Activated naive CD4-positive, alpha-beta T cell treated with anti-CD3 and anti-CD28 coated beads, Interleukin-2, amount 50 U/mL, for 72 hours (primary cell): Measurements from ENCODE around the gene ANKRD16. TPM values are rescaled to one million over a fixed set of nuclear protein-coding genes. Genes with fewer than 3 reads are reported as not detected.
"Not testable (repeated sequence)": the region's sequence is repeated elsewhere in the genome, so short reads cannot be mapped to it uniquely, and the experiment has no call there.

ENCODE experiments used
- ATAC-seq, 2 donors: fragments of 150-1000 bp; cut with Tn5 transposase; 2 replicates each; pipeline ENCODE4 v1.10.0; 2021; ENCODE audit warnings: mild to moderate bottlenecking in 2 of 2, moderate library complexity in 2 of 2
- DNase-seq, 2 donors: peaks; one replicate each; pipeline ENCODE4 v3.0.0; 2021 to 2022; ENCODE audit warnings: low spot score in 2 of 2
- H3K27ac Mint-ChIP-seq, 2 donors: one replicate each; pipeline ENCODE4 v1.8.0; 2022; ENCODE audit warnings: mild to moderate bottlenecking in 2 of 2, mixed read lengths in 2 of 2
- H3K36me3 Mint-ChIP-seq, 2 donors: one replicate each; pipeline ENCODE4 v1.8.0; 2022; ENCODE audit warnings: mixed read lengths in 2 of 2
- H3K9me3 Mint-ChIP-seq, 2 donors: one replicate each; pipeline ENCODE4 v1.8.0; 2022; ENCODE audit warnings: mixed read lengths in 2 of 2
- total RNA-seq, 2 donors: library from RNA; stranded (reverse); gene quantifications; one replicate each; pipeline ENCODE4 v1.2.3, GENCODE V29; 2022

The ANKRD16 gene
- total RNA-seq, 2 donors from 2014 or later: 3.3 to 6.8 TPM

GRCh38 chr10:5893321-5893720 is 3.6 kb upstream of the ANKRD16 start:
- ATAC-seq (no peak), DNase-seq (no peak)
- Mint-ChIP-seq H3K36me3 (peaks cover 0 to 57% of the 10 kb centered on the region in 2 donors), H3K27ac (no peak overlapping the region), H3K9me3 (peaks cover 0 to 10% of the 10 kb centered on the region in 2 donors)

- peak overlapping the region in 1 of 2 donors; percentile 47 for H3K27ac Mint-ChIP-seq
- peaks cover 0 to 48% of the 10 kb centered on the region in 2 donors for H3K36me3 Mint-ChIP-seq
- peaks cover 0 to 1% of the 10 kb centered on the region in 2 donors for H3K9me3 Mint-ChIP-seq
- ATAC-seq (no peak), DNase-seq (no peak)
Observed at GRCh38 chr10:5892007-5892406, 2.3 kb upstream of the ANKRD16 start.

- peaks cover 0 to 39% of the 10 kb centered on the region in 2 donors for H3K36me3 Mint-ChIP-seq
- no peak for DNase-seq
- ATAC-seq: no peak
- peak overlapping the region; percentile 81 to 88 for H3K27ac Mint-ChIP-seq
- no peaks in the 10 kb centered on the region for H3K9me3 Mint-ChIP-seq
Observed at GRCh38 chr10:5891009-5891408, 1.3 kb upstream of the ANKRD16 start.

- DNase-seq (no peak), ATAC-seq (peak in 1 of 2 donors; percentile 17)
- peak overlapping the region; percentile 81 to 88 for H3K27ac Mint-ChIP-seq
- peaks cover 0 to 34% of the 10 kb centered on the region in 2 donors for H3K36me3 Mint-ChIP-seq
- no peaks in the 10 kb centered on the region for H3K9me3 Mint-ChIP-seq
Observed at GRCh38 chr10:5890452-5890915, 791 bp upstream of the ANKRD16 start.

- peak; percentile 24 to 33 for ATAC-seq
- Mint-ChIP-seq H3K36me3 (peaks cover 2 to 20% of the 10 kb centered on the region in 2 donors), H3K9me3 (no peaks in the 10 kb centered on the region), H3K27ac (peak overlapping the region; percentile 63 to 77)
- DNase-seq: peak; percentile 59 to 67
Observed at GRCh38 chr10:5888843-5889623, 660 bp downstream of the ANKRD16 start.

GRCh38 chr10:5888351-5888750 is 1.3 kb downstream of the ANKRD16 start:
- H3K9me3 Mint-ChIP-seq: no peaks in the 10 kb centered on the region
- peak overlapping the region; percentile 63 to 77 for H3K27ac Mint-ChIP-seq
- no peak for ATAC-seq
- H3K36me3 Mint-ChIP-seq: peaks cover 5 to 18% of the 10 kb centered on the region in 2 donors
- DNase-seq: no peak

GRCh38 chr10:5887641-5888040 is 2.1 kb downstream of the ANKRD16 start:
- DNase-seq (no peak), ATAC-seq (no peak)
- Mint-ChIP-seq H3K9me3 (no peaks in the 10 kb centered on the region), H3K27ac (no peak overlapping the region), H3K36me3 (peaks cover 5 to 15% of the 10 kb centered on the region in 2 donors)

GRCh38 chr10:5887029-5887428 is 2.7 kb downstream of the ANKRD16 start:
- DNase-seq (no peak), ATAC-seq (no peak)
- H3K9me3 Mint-ChIP-seq: no peaks in the 10 kb centered on the region
- peaks cover 5 to 11% of the 10 kb centered on the region in 2 donors for H3K36me3 Mint-ChIP-seq
- H3K27ac Mint-ChIP-seq: no peak overlapping the region

GRCh38 chr10:5885619-5886018 is 4.1 kb downstream of the ANKRD16 start:
- Mint-ChIP-seq H3K27ac (no peak overlapping the region), H3K36me3 (peaks cover 5 to 11% of the 10 kb centered on the region in 2 donors), H3K9me3 (no peaks in the 10 kb centered on the region)
- no peak for ATAC-seq
- DNase-seq: no peak

- DNase-seq (no peak), ATAC-seq (no peak)
- Mint-ChIP-seq H3K27ac (peak overlapping the region in 1 of 2 donors; percentile 81), H3K36me3 (peaks cover 4 to 5% of the 10 kb centered on the region in 2 donors), H3K9me3 (no peaks in the 10 kb centered on the region)
Observed at GRCh38 chr10:5882961-5883360, 6.7 kb downstream of the ANKRD16 start.

GRCh38 chr10:5877041-5877440 is 12.7 kb downstream of the ANKRD16 start:
- DNase-seq, ATAC-seq, H3K36me3 Mint-ChIP-seq, H3K9me3 Mint-ChIP-seq, H3K27ac Mint-ChIP-seq: not testable (repeated sequence)

- Mint-ChIP-seq H3K27ac (no peak overlapping the region), H3K9me3 (no peaks in the 10 kb centered on the region), H3K36me3 (no peaks in the 10 kb centered on the region)
- no peak for DNase-seq
- no peak for ATAC-seq
Observed at GRCh38 chr10:5876181-5876768, 13.4 kb downstream of the ANKRD16 start.

- no peak overlapping the region for H3K27ac Mint-ChIP-seq
- H3K36me3 Mint-ChIP-seq: peaks cover 6 to 7% of the 10 kb centered on the region in 2 donors
- DNase-seq: peak in 1 of 2 donors; percentile 72
- ATAC-seq: peak; percentile 82 to 84
- H3K9me3 Mint-ChIP-seq: peaks cover 0 to 2% of the 10 kb centered on the region in 2 donors
Observed at GRCh38 chr10:5873515-5873995, 16.1 kb downstream of the ANKRD16 start.

- Mint-ChIP-seq H3K9me3 (peaks cover 0 to 9% of the 10 kb centered on the region in 2 donors), H3K27ac (no peak overlapping the region), H3K36me3 (peaks cover 12 to 14% of the 10 kb centered on the region in 2 donors)
- ATAC-seq: no peak
- no peak for DNase-seq
Observed at GRCh38 chr10:5871596-5871995, 18.1 kb downstream of the ANKRD16 start.

- H3K9me3 Mint-ChIP-seq: peaks cover 0 to 9% of the 10 kb centered on the region in 2 donors
- no peak overlapping the region for H3K27ac Mint-ChIP-seq
Observed at GRCh38 chr10:5869156-5869555, 20.5 kb downstream of the ANKRD16 start.

GRCh38 chr10:5868383-5868782 is 21.3 kb downstream of the ANKRD16 start:
- DNase-seq: not testable (repeated sequence)

More at GRCh38 chr10:5869156-5869555, 20.5 kb downstream of the ANKRD16 start:
- ATAC-seq (no peak), DNase-seq (no peak)
- peaks cover 12 to 14% of the 10 kb centered on the region in 2 donors for H3K36me3 Mint-ChIP-seq

GRCh38 chr10:5867091-5867615 is 22.5 kb downstream of the ANKRD16 start:
- peak overlapping the region in 1 of 2 donors; percentile 40 for H3K27ac Mint-ChIP-seq
- not testable (repeated sequence) for ATAC-seq
- peaks cover 17 to 21% of the 10 kb centered on the region in 2 donors for H3K36me3 Mint-ChIP-seq

More at GRCh38 chr10:5868383-5868782, 21.3 kb downstream of the ANKRD16 start:
- H3K36me3 Mint-ChIP-seq: peaks cover 12 to 14% of the 10 kb centered on the region in 2 donors
- not testable (repeated sequence) for ATAC-seq, H3K9me3 Mint-ChIP-seq, H3K27ac Mint-ChIP-seq

More at GRCh38 chr10:5867091-5867615, 22.5 kb downstream of the ANKRD16 start:
- not testable (repeated sequence) for DNase-seq
- H3K9me3 Mint-ChIP-seq: peaks cover 0 to 15% of the 10 kb centered on the region in 2 donors
